Endothelial cell of umbilical vein (primary cell): ENCODE measurements around the gene CDK4.

Experiments
- CTCF ChIP-seq, 2 donors: IDR thresholded peaks; 1 replicate in 1 of 2; 2 replicates in 1 of 2; pipeline ENCODE4 v1.5.1; 2011; ENCODE audit warnings: low read length in 2 of 2, mild to moderate bottlenecking in 2 of 2, moderate library complexity in 2 of 2, control low read depth in 1 of 2, inconsistent platforms in 1 of 2, low read depth in 1 of 2; ENCODE audit not compliant: insufficient read depth in 1 of 2; ENCODE audit errors: extremely low read depth in 1 of 2
- POLR2A ChIP-seq: IDR thresholded peaks from 2 replicates; pipeline ENCODE4 v1.6.1; 2012; ENCODE audit warnings: low read depth, mild to moderate bottlenecking, control low read depth, low read length

GRCh38 chr12:57722716-57723629 lies 29.1 kb downstream of the CDK4 start:
- TF ChIP-seq CTCF (IDR thresholded peaks at IDR 0.05; ENCODE audit: extremely low read depth in 1 of 2, insufficient read depth in 1 of 2, low read depth in 1 of 2, low read length in 2 of 2) = no peak
- TF ChIP-seq POLR2A = no peak
